Cardiac fibroblast (primary cell): ENCODE data around the gene GK.

Experiments used
- DNase-seq, 2 donors: peaks; one replicate each; pipeline versions ENCODE4 v3.0.0 to v3.0.0-alpha.2; 2010; ENCODE audit warnings: low read depth in 2 of 2
- H3K4me3 ChIP-seq, 2 donors: replicated peaks in 1 of 2; 1 replicate in 1 of 2; 2 replicates in 1 of 2; pipeline ENCODE4 v1.5.1; 2011; ENCODE audit warnings: low read depth in 2 of 2, low read length in 2 of 2, mild to moderate bottlenecking in 2 of 2, moderate library complexity in 1 of 2
- CTCF ChIP-seq: IDR thresholded peaks from one replicate; pipeline ENCODE4 v1.5.1; 2011; ENCODE audit warnings: low read depth, mild to moderate bottlenecking, low read length, inconsistent platforms

GK gene

GRCh38 chrX:30673884-30674598, 20.8 kb downstream of the GK start:
- DNase-seq, result no peak
- H3K4me3 ChIP-seq, result no peak overlapping the region
- TF ChIP-seq CTCF, result no peak

- DNase-seq, result no peak
- TF ChIP-seq CTCF, result no peak
- H3K4me3 ChIP-seq, result no peak overlapping the region
Measured at GRCh38 chrX:30674799-30675198, 21.6 kb downstream of the GK start.

- DNase-seq, result no peak
- H3K4me3 ChIP-seq, result no peak overlapping the region
- TF ChIP-seq CTCF, result no peak
Measured at GRCh38 chrX:30679369-30679768, 26.1 kb downstream of the GK start.

GRCh38 chrX:30680618-30681017, 27.4 kb downstream of the GK start:
- no peak for TF ChIP-seq CTCF
- H3K4me3 ChIP-seq, result no peak overlapping the region
- DNase-seq, result no peak

- DNase-seq, result no peak
- H3K4me3 ChIP-seq, result no peak overlapping the region
- no peak for TF ChIP-seq CTCF
Measured at GRCh38 chrX:30688641-30689040, 35.4 kb downstream of the GK start.

- TF ChIP-seq CTCF, result no peak
- no peak for DNase-seq
- H3K4me3 ChIP-seq, result no peak overlapping the region
Measured at GRCh38 chrX:30689116-30689515, 35.9 kb downstream of the GK start.

GRCh38 chrX:30690330-30690729, 37.1 kb downstream of the GK start:
- H3K4me3 ChIP-seq, result no peak overlapping the region
- no peak for TF ChIP-seq CTCF
- peak; percentile 17 to 33 for DNase-seq
